Fibroblast of lung (primary cell): Measurements from ENCODE around the gene EDARADD.

ENCODE experiments used
- CTCF ChIP-seq, 2 donors: IDR thresholded peaks in 1 of 2; conservative IDR thresholded peaks in 1 of 2; 1 replicate in 1 of 2; 2 replicates in 1 of 2; pipeline ENCODE4 v1.5.1; 2011 to 2012; ENCODE audit warnings: low read length in 2 of 2, control low read depth in 1 of 2, inconsistent platforms in 1 of 2, low read depth in 1 of 2, mild to moderate bottlenecking in 1 of 2
- EZH2 ChIP-seq: IDR thresholded peaks from 2 replicates; pipeline ENCODE4 v1.5.1; 2012; ENCODE audit warnings: low read length, control low read depth, mild to moderate bottlenecking; ENCODE audit errors: missing control alignments

GRCh38 chr1:236471653-236472052 lies 77.6 kb downstream of the EDARADD start:
- TF ChIP-seq EZH2: no peak
- TF ChIP-seq CTCF (conservative IDR thresholded peaks at IDR 0.05 in 1 of 2, IDR thresholded peaks at IDR 0.05 in 1 of 2; ENCODE audit: low read depth in 1 of 2, low read length in 2 of 2): no peak
